Measurements from ENCODE around the gene SPG11.
A peak's percentile ranks its signal among the peaks of the same experiment; 100 is the strongest.
"Not testable (repeated sequence)": the region's sequence is repeated elsewhere in the genome, so short reads cannot be mapped to it uniquely, and the experiment has no call there.

The SPG11 gene

GRCh38 chr15:44536962-44537734 lies 126.3 kb downstream of the SPG11 start, which contains the start of gene EIF3J:
TSS of gene EIF3J (plus strand) at chr15:44537147. CDS start at chr15:44537195, 48 bp downstream.
- 1% methylated on average over 53 of the region's 97 CpGs for WGBS, 2 experiments (ENCODE audit: insufficient coverage in 2 of 2)
- H3K9me3 ChIP-seq (ENCODE audit: control insufficient read depth, low read length), result no peaks in the 10 kb centered on the region
- H3K36me3 ChIP-seq (ENCODE audit: control insufficient read depth, insufficient read depth, low read length), result peaks cover 47% of the 10 kb centered on the region
- H3K4me3 ChIP-seq (ENCODE audit: extremely low read depth, insufficient read depth, low read length, poor library complexity, severe bottlenecking), result peak within 1 kb of the TSS; percentile 96
- H3K27ac ChIP-seq (ENCODE audit: low read depth, low read length, severe bottlenecking), result peak within 1 kb of the TSS; percentile 98
- peaks cover 11% of the 10 kb centered on the region for H3K4me1 ChIP-seq (ENCODE audit: control insufficient read depth, insufficient read depth, low read length, poor library complexity, severe bottlenecking)

- H3K27ac ChIP-seq (ENCODE audit: low read depth, low read length, severe bottlenecking), result peak overlapping the region; percentile 98
- H3K36me3 ChIP-seq (ENCODE audit: control insufficient read depth, insufficient read depth, low read length), result peaks cover 40% of the 10 kb centered on the region
- peaks cover 10% of the 10 kb centered on the region for H3K4me1 ChIP-seq (ENCODE audit: control insufficient read depth, insufficient read depth, low read length, poor library complexity, severe bottlenecking)
- 0% methylated on average over 32 to 35 of the region's 47 CpGs for WGBS, 2 experiments (ENCODE audit: insufficient coverage in 2 of 2)
- peak overlapping the region; percentile 96 for H3K4me3 ChIP-seq (ENCODE audit: extremely low read depth, insufficient read depth, low read length, poor library complexity, severe bottlenecking)
- H3K9me3 ChIP-seq (ENCODE audit: control insufficient read depth, low read length), result no peaks in the 10 kb centered on the region
Measured at GRCh38 chr15:44536302-44536961, 127.0 kb downstream of the SPG11 start.

GRCh38 chr15:44535523-44536301 lies 127.8 kb downstream of the SPG11 start:
- Histone ChIP-seq H3K4me3 (ENCODE audit: extremely low read depth, insufficient read depth, low read length, poor library complexity, severe bottlenecking) (peak overlapping the region; percentile 96), H3K4me1 (ENCODE audit: control insufficient read depth, insufficient read depth, low read length, poor library complexity, severe bottlenecking) (peaks cover 8% of the 10 kb centered on the region), H3K9me3 (ENCODE audit: control insufficient read depth, low read length) (no peaks in the 10 kb centered on the region), H3K27ac (ENCODE audit: low read depth, low read length, severe bottlenecking) (peak overlapping the region; percentile 98), H3K36me3 (ENCODE audit: control insufficient read depth, insufficient read depth, low read length) (peaks cover 33% of the 10 kb centered on the region)
- WGBS, 2 experiments (ENCODE audit: insufficient coverage in 2 of 2), result 65 to 70% methylated on average over 31 to 33 of the region's 36 CpGs

- 97 to 98% methylated on average over 8 of the region's 8 CpGs for WGBS, 2 experiments (ENCODE audit: insufficient coverage in 2 of 2)
- H3K27ac ChIP-seq (ENCODE audit: low read depth, low read length, severe bottlenecking), result no peak overlapping the region
- no peaks in the 10 kb centered on the region for H3K9me3 ChIP-seq (ENCODE audit: control insufficient read depth, low read length)
- peaks cover 6% of the 10 kb centered on the region for H3K4me1 ChIP-seq (ENCODE audit: control insufficient read depth, insufficient read depth, low read length, poor library complexity, severe bottlenecking)
- H3K36me3 ChIP-seq (ENCODE audit: control insufficient read depth, insufficient read depth, low read length), result peaks cover 27% of the 10 kb centered on the region
- no peak overlapping the region for H3K4me3 ChIP-seq (ENCODE audit: extremely low read depth, insufficient read depth, low read length, poor library complexity, severe bottlenecking)
Measured at GRCh38 chr15:44535092-44535491, 128.4 kb downstream of the SPG11 start.

- H3K9me3 ChIP-seq (ENCODE audit: control insufficient read depth, low read length), result no peaks in the 10 kb centered on the region
- no peak overlapping the region for H3K4me3 ChIP-seq (ENCODE audit: extremely low read depth, insufficient read depth, low read length, poor library complexity, severe bottlenecking)
- WGBS, 2 experiments (ENCODE audit: insufficient coverage in 2 of 2), result 94 to 100% methylated on average over 3 of the region's 3 CpGs
- H3K36me3 ChIP-seq (ENCODE audit: control insufficient read depth, insufficient read depth, low read length), result peaks cover 15% of the 10 kb centered on the region
- H3K27ac ChIP-seq (ENCODE audit: low read depth, low read length, severe bottlenecking), result no peak overlapping the region
- H3K4me1 ChIP-seq (ENCODE audit: control insufficient read depth, insufficient read depth, low read length, poor library complexity, severe bottlenecking), result peaks cover 6% of the 10 kb centered on the region
Measured at GRCh38 chr15:44532689-44533088, 130.8 kb downstream of the SPG11 start.

GRCh38 chr15:44532275-44532674 lies 131.2 kb downstream of the SPG11 start:
- not testable (repeated sequence) for H3K9me3 ChIP-seq (ENCODE audit: control insufficient read depth, low read length); H3K4me1 ChIP-seq (ENCODE audit: control insufficient read depth, insufficient read depth, low read length, poor library complexity, severe bottlenecking); H3K27ac ChIP-seq (ENCODE audit: low read depth, low read length, severe bottlenecking); H3K4me3 ChIP-seq (ENCODE audit: extremely low read depth, insufficient read depth, low read length, poor library complexity, severe bottlenecking)
- H3K36me3 ChIP-seq (ENCODE audit: control insufficient read depth, insufficient read depth, low read length), result peaks cover 15% of the 10 kb centered on the region
- 93 to 95% methylated on average over 3 to 5 of the region's 5 CpGs for WGBS, 2 experiments (ENCODE audit: insufficient coverage in 2 of 2)

- Histone ChIP-seq H3K27ac (ENCODE audit: low read depth, low read length, severe bottlenecking) (no peak overlapping the region), H3K36me3 (ENCODE audit: control insufficient read depth, insufficient read depth, low read length) (peaks cover 15% of the 10 kb centered on the region), H3K4me1 (ENCODE audit: control insufficient read depth, insufficient read depth, low read length, poor library complexity, severe bottlenecking) (peaks cover 6% of the 10 kb centered on the region), H3K4me3 (ENCODE audit: extremely low read depth, insufficient read depth, low read length, poor library complexity, severe bottlenecking) (no peak overlapping the region), H3K9me3 (ENCODE audit: control insufficient read depth, low read length) (no peaks in the 10 kb centered on the region)
- WGBS, 2 experiments (ENCODE audit: insufficient coverage in 2 of 2), result 96 to 100% methylated on average over 2 of the region's 3 CpGs
Measured at GRCh38 chr15:44530653-44531052, 132.8 kb downstream of the SPG11 start.

GRCh38 chr15:44529864-44530604 lies 133.4 kb downstream of the SPG11 start:
- Histone ChIP-seq H3K4me3 (ENCODE audit: extremely low read depth, insufficient read depth, low read length, poor library complexity, severe bottlenecking) (no peak overlapping the region), H3K4me1 (ENCODE audit: control insufficient read depth, insufficient read depth, low read length, poor library complexity, severe bottlenecking) (peaks cover 3% of the 10 kb centered on the region), H3K36me3 (ENCODE audit: control insufficient read depth, insufficient read depth, low read length) (peaks cover 16% of the 10 kb centered on the region), H3K27ac (ENCODE audit: low read depth, low read length, severe bottlenecking) (no peak overlapping the region), H3K9me3 (ENCODE audit: control insufficient read depth, low read length) (no peaks in the 10 kb centered on the region)
- 84 to 89% methylated on average over 8 to 9 of the region's 10 CpGs for WGBS, 2 experiments (ENCODE audit: insufficient coverage in 2 of 2)

- H3K36me3 ChIP-seq (ENCODE audit: control insufficient read depth, insufficient read depth, low read length), result peaks cover 25% of the 10 kb centered on the region
- no peak overlapping the region for H3K4me3 ChIP-seq (ENCODE audit: extremely low read depth, insufficient read depth, low read length, poor library complexity, severe bottlenecking)
- H3K9me3 ChIP-seq (ENCODE audit: control insufficient read depth, low read length), result no peaks in the 10 kb centered on the region
- H3K27ac ChIP-seq (ENCODE audit: low read depth, low read length, severe bottlenecking), result no peak overlapping the region
- H3K4me1 ChIP-seq (ENCODE audit: control insufficient read depth, insufficient read depth, low read length, poor library complexity, severe bottlenecking), result no peaks in the 10 kb centered on the region
- 100% methylated on average over 1 of the region's 2 CpGs for WGBS, 2 experiments (ENCODE audit: insufficient coverage in 2 of 2)
Measured at GRCh38 chr15:44527241-44527640, 136.2 kb downstream of the SPG11 start.

GRCh38 chr15:44525018-44525417 lies 138.4 kb downstream of the SPG11 start:
- H3K9me3 ChIP-seq (ENCODE audit: control insufficient read depth, low read length), result no peaks in the 10 kb centered on the region
- H3K27ac ChIP-seq (ENCODE audit: low read depth, low read length, severe bottlenecking), result no peak overlapping the region
- no peaks in the 10 kb centered on the region for H3K4me1 ChIP-seq (ENCODE audit: control insufficient read depth, insufficient read depth, low read length, poor library complexity, severe bottlenecking)
- WGBS, 2 experiments (ENCODE audit: insufficient coverage in 2 of 2), result 100% methylated on average over 1 of the region's 1 CpG; no CpG with 5 or more reads in 1 of the 2 experiments
- peaks cover 38% of the 10 kb centered on the region for H3K36me3 ChIP-seq (ENCODE audit: control insufficient read depth, insufficient read depth, low read length)
- H3K4me3 ChIP-seq (ENCODE audit: extremely low read depth, insufficient read depth, low read length, poor library complexity, severe bottlenecking), result no peak overlapping the region

Measured in mesodermal cell (in vitro differentiated cells).